ENCODE measurements around the gene FAM78B. TPM values are rescaled to one million over a fixed set of nuclear protein-coding genes. Genes with fewer than 3 reads are reported as not detected.

FAM78B gene
- total RNA-seq, 2 donors from 2014 or later = 2.3 to 4.2 TPM

DNA sequence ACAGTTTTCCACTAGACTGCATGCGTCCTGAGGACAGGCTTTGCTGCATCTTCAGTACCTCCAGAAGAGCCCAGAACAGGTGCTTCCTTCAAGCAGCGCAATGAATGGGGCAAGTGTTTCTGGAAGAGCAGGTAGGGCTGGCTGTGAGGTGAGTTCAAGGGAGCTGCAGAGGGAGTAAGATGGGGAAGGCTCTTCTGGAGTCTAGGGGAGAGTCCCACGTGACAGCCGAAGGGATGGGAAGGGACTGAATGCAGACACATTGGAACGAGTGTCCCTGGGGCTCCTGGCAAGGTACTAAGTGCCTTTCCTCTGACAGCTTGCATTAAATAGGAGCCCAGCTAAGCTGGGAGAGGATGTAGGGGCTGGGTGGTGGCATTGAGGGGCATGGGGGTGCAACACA lies 84.2 kb downstream of the FAM78B start:
- Mint-ChIP-seq H3K36me3 (ENCODE audit: low read depth) (no peaks in the 10 kb centered on the region), H3K27me3 (ENCODE audit: insufficient read depth) (no peaks in the 10 kb centered on the region), H3K4me3 (no peak overlapping the region), H3K27ac (no peak overlapping the region), H3K9me3 (no peaks in the 10 kb centered on the region), H3K4me1 (peaks cover 5% of the 10 kb centered on the region)
- WGBS, 2 experiments (ENCODE audit: insufficient coverage in 1 of 2, insufficient read length in 1 of 2) = 93 to 98% methylated on average over 5 of the region's 5 CpGs
- Histone ChIP-seq H3K27me3 (ENCODE audit: control insufficient read depth, insufficient read depth, low read length, poor library complexity, severe bottlenecking) (no peaks in the 10 kb centered on the region), H3K36me3 (ENCODE audit: control insufficient read depth, insufficient read depth, low read length) (peaks cover 5% of the 10 kb centered on the region), H3K9ac (ENCODE audit: extremely low read depth, low read length, poor library complexity, severe bottlenecking) (no peak overlapping the region), H3K27ac (ENCODE audit: low read depth, low read length) (no peak overlapping the region), H3K4me3 (ENCODE audit: low read length) (no peak overlapping the region), H3K9me3 (ENCODE audit: control insufficient read depth, low read length) (no peaks in the 10 kb centered on the region), H3K4me1 (ENCODE audit: control insufficient read depth, insufficient read depth, low read length) (no peaks in the 10 kb centered on the region)
- TF ChIP-seq, protein P1, sequence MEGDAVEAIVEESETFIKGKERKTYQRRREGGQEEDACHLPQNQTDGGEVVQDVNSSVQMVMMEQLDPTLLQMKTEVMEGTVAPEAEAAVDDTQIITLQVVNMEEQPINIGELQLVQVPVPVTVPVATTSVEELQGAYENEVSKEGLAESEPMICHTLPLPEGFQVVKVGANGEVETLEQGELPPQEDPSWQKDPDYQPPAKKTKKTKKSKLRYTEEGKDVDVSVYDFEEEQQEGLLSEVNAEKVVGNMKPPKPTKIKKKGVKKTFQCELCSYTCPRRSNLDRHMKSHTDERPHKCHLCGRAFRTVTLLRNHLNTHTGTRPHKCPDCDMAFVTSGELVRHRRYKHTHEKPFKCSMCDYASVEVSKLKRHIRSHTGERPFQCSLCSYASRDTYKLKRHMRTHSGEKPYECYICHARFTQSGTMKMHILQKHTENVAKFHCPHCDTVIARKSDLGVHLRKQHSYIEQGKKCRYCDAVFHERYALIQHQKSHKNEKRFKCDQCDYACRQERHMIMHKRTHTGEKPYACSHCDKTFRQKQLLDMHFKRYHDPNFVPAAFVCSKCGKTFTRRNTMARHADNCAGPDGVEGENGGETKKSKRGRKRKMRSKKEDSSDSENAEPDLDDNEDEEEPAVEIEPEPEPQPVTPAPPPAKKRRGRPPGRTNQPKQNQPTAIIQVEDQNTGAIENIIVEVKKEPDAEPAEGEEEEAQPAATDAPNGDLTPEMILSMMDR (conservative IDR thresholded peaks at IDR 0.05) = no peak
- no peak for DNase-seq

DNA sequence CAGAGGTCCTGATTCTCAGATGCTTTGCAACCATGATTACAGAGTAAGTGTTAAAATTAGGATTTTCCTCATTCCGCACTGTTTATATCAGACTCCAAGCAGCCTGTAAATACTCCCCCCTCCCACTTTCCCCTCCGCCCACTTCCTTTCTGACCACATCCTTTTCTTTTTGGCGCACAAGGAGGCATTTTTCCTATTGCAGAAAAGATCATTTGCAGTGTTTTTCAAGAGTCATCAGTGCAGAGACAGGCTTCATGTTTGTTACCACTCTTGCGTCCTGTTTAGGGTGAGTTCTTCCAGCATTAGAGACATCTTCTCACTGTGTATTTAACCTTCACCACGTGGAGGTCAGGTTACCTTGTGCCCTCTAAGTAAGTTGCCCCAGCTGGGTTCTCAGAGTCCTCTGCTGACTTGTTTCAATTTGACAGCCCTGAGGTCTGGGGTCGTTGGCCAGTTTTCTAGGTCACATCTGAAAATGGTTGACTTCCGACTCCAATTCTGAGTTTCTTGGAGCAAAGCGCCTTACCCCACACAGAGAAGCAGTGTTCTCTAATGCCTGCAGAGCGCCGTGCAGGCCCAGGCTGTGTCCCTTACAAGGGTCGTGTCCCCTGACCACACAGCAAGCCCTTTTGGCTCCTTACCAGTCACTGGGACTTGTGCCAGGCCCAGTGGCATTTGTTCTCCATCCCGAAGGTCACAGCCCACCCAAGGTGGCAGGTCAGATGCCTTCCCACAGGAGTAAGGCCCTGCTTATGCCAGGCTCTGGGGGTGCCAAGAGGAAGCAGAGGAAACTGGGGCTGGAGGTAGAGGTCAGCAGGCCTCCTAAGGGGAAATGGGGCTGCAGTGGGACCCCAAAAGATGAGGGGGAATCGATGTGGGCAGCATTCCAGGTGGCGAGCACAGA lies 85.6 kb downstream of the FAM78B start:
- Mint-ChIP-seq H3K4me1 (peaks cover 2% of the 10 kb centered on the region), H3K4me3 (no peak overlapping the region), H3K27ac (no peak overlapping the region), H3K36me3 (ENCODE audit: low read depth) (no peaks in the 10 kb centered on the region), H3K9me3 (no peaks in the 10 kb centered on the region), H3K27me3 (ENCODE audit: insufficient read depth) (no peaks in the 10 kb centered on the region)
- TF ChIP-seq, protein P1 (conservative IDR thresholded peaks at IDR 0.05) = no peak
- H3K27me3 ChIP-seq (ENCODE audit: control insufficient read depth, insufficient read depth, low read length, poor library complexity, severe bottlenecking) = no peaks in the 10 kb centered on the region
- no peak overlapping the region for H3K9ac ChIP-seq (ENCODE audit: extremely low read depth, low read length, poor library complexity, severe bottlenecking)
- WGBS, 2 experiments (ENCODE audit: insufficient coverage in 1 of 2, insufficient read length in 1 of 2) = 92 to 93% methylated on average over 12 to 14 of the region's 14 CpGs
- no peaks in the 10 kb centered on the region for H3K9me3 ChIP-seq (ENCODE audit: control insufficient read depth, low read length)
- H3K27ac ChIP-seq (ENCODE audit: low read depth, low read length) = no peak overlapping the region
- peaks cover 5% of the 10 kb centered on the region for H3K36me3 ChIP-seq (ENCODE audit: control insufficient read depth, insufficient read depth, low read length)
- no peak overlapping the region for H3K4me3 ChIP-seq (ENCODE audit: low read length)
- H3K4me1 ChIP-seq (ENCODE audit: control insufficient read depth, insufficient read depth, low read length) = no peaks in the 10 kb centered on the region
- peak; percentile 32 for DNase-seq

DNA sequence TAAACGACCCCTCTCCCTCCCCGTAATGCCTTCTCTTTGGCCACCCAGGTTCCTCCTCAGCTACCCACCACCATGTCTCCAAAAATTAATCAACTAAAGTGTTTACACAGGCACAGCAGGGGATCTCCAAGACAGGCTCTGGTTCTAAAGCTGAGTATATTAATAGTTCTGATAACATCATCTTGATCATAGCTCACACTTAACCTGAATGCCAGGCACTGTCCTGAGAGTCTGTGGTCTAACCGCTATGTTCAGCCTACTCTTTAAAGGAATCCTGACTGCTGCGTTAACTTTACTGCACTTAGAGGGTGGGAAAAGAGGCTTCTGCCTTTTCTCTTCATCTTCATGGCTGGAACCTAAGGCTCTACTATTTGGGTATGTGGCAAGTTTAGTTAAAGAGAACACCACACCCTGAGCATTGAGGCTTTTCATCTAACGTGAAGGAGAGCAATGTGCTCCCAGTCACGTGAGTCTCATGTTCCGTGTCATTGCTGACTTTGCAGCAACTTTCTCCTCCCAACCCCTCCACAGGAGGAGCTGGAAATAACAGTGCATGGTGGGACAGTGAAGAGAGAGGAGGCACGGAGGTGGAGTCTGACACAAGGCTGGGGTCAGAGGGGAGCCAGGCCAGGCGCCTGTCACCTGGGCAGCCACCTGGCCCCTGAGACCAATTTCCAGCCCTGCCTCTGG lies 86.4 kb downstream of the FAM78B start:
- Mint-ChIP-seq H3K27me3 (ENCODE audit: insufficient read depth) (no peaks in the 10 kb centered on the region), H3K4me1 (no peaks in the 10 kb centered on the region), H3K4me3 (no peak overlapping the region), H3K36me3 (ENCODE audit: low read depth) (no peaks in the 10 kb centered on the region), H3K9me3 (no peaks in the 10 kb centered on the region), H3K27ac (no peak overlapping the region)
- Histone ChIP-seq H3K36me3 (ENCODE audit: control insufficient read depth, insufficient read depth, low read length) (peaks cover 5% of the 10 kb centered on the region), H3K4me1 (ENCODE audit: control insufficient read depth, insufficient read depth, low read length) (no peaks in the 10 kb centered on the region), H3K9ac (ENCODE audit: extremely low read depth, low read length, poor library complexity, severe bottlenecking) (no peak overlapping the region), H3K27me3 (ENCODE audit: control insufficient read depth, insufficient read depth, low read length, poor library complexity, severe bottlenecking) (no peaks in the 10 kb centered on the region), H3K4me3 (ENCODE audit: low read length) (no peak overlapping the region), H3K27ac (ENCODE audit: low read depth, low read length) (no peak overlapping the region), H3K9me3 (ENCODE audit: control insufficient read depth, low read length) (no peaks in the 10 kb centered on the region)
- TF ChIP-seq, protein P1 (conservative IDR thresholded peaks at IDR 0.05) = no peak
- 93 to 100% methylated on average over 2 to 9 of the region's 9 CpGs for WGBS, 2 experiments (ENCODE audit: insufficient coverage in 1 of 2, insufficient read length in 1 of 2)
- peak; percentile 37 for DNase-seq
